Endothelial cell of umbilical vein (primary cell): ENCODE measurements around the gene PLCD1.

ENCODE experiments used
- GATA2 ChIP-seq: IDR thresholded peaks from 2 replicates; pipeline ENCODE4 v1.7.0; 2011; ENCODE audit warnings: low read depth, mild to moderate bottlenecking, moderate library complexity, mixed read lengths, low read length; ENCODE audit not compliant: insufficient read length, insufficient read depth
- POLR2A ChIP-seq: IDR thresholded peaks from 2 replicates; pipeline ENCODE4 v1.6.1; 2012; ENCODE audit warnings: low read depth, mild to moderate bottlenecking, control low read depth, low read length
- POLR2AphosphoS5 ChIP-seq: IDR thresholded peaks from 2 replicates; pipeline ENCODE4 v1.6.1; 2012; ENCODE audit warnings: low read depth, mild to moderate bottlenecking, control low read depth, low read length, moderate library complexity; ENCODE audit not compliant: insufficient read depth
- TF ChIP-seq, protein P1 (sequence below), 2 donors: IDR thresholded peaks; 1 replicate in 1 of 2; 2 replicates in 1 of 2; pipeline ENCODE4 v1.5.1; 2011; ENCODE audit warnings: low read length in 2 of 2, mild to moderate bottlenecking in 2 of 2, moderate library complexity in 2 of 2, control low read depth in 1 of 2, inconsistent platforms in 1 of 2, low read depth in 1 of 2; ENCODE audit not compliant: insufficient read depth in 1 of 2; ENCODE audit errors: extremely low read depth in 1 of 2

DNA sequence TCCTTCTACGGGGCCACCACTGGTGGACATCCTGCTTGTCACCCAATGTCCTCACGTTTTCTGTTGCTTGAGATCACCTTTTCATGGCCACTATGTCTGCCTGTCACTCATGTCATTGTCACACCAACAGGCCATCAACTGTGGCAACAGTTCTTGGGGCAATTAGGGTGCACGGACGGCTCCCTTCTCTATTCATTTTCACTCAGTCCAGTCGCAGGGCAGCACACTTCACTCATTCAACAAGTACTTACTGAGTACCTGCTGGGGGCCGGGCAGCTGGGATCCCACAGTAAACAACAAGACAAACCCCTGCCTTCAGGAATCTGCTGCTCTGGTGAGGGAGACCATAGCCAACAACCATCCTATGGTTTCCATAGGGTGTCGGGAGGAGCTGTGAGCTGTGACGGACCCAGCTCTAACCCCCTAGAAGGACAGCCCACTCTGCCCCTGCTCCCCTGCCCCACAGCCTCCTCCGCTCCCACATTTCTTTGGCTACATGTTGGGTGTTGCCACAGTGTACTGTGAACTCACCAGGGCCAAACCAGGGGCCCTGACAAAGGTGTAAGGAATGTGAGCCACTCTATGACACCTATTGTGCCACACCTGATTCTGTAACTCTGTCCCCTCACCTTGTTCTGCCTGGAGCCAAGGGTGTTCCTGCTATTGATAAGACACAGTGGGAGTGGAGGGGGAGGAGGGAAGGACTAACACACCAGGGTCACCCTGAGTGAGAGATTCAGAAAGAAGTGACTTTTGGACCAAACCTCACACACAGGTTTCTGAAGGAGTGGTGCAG is 37.0 kb downstream of the PLCD1 start:
- no peak for TF ChIP-seq POLR2A
- no peak for TF ChIP-seq POLR2AphosphoS5
- TF ChIP-seq, protein P1, sequence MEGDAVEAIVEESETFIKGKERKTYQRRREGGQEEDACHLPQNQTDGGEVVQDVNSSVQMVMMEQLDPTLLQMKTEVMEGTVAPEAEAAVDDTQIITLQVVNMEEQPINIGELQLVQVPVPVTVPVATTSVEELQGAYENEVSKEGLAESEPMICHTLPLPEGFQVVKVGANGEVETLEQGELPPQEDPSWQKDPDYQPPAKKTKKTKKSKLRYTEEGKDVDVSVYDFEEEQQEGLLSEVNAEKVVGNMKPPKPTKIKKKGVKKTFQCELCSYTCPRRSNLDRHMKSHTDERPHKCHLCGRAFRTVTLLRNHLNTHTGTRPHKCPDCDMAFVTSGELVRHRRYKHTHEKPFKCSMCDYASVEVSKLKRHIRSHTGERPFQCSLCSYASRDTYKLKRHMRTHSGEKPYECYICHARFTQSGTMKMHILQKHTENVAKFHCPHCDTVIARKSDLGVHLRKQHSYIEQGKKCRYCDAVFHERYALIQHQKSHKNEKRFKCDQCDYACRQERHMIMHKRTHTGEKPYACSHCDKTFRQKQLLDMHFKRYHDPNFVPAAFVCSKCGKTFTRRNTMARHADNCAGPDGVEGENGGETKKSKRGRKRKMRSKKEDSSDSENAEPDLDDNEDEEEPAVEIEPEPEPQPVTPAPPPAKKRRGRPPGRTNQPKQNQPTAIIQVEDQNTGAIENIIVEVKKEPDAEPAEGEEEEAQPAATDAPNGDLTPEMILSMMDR (IDR thresholded peaks at IDR 0.05; ENCODE audit: extremely low read depth in 1 of 2, insufficient read depth in 1 of 2, low read depth in 1 of 2, low read length in 2 of 2): no peak
- no peak for TF ChIP-seq GATA2
